ENCODE data around the gene CST3.
"Not testable (repeated sequence)": the region's sequence is repeated elsewhere in the genome, so short reads cannot be mapped to it uniquely, and the experiment has no call there.

The CST3 gene

DNA sequence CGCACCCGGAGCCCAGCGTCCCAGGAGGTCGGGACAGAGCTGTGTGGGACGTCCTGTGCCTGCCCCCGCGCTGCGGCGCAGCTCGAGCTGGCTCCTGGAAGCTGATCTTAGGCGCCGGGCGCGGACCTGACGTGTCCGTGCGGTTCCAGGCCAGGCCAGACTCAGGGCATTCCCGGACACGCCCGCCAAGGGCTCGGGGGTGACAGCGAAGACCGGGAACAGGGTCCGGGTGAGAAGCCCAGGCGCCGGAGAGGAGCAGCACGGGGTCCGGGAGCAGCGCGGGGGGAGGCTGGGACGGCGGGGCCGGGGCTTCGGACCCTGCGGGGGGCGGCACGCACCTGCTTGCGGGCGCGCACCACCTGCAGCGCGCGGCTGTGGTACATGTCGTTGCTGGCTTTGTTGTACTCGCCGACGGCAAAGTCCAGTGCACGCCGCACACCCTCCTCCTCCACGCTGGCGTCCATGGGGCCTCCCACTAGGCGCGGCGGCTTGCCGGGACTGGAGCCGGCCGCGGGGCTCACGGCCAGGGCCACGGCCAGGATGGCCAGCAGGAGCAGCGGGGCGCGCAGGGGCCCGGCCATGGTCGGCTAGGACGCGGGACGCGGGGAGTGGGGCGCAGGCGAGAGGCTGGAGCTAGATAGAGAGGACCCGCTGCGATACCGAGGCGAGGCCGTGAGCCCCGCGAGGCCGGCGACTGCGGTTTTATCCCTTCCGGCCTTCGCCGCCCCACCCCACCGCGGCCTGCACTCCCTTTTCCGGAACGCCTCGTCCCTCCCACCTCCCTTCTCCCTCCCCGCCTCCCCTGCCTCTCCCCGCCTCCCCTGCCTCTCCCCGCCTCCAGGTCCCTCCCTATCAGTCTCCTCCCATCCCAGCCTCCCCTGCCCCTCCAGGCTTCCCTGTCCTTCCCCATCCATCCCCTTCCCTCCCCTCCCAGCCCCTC is at the start of gene CST3:
Gene CST3, minus strand, starts transcription at position 674 of the 940 bp plus-strand sequence. Its CDS starts 93 bp downstream, at position 581.
- no peak for TF ChIP-seq CTCF (conservative IDR thresholded peaks at IDR 0.05; ENCODE audit: low read depth)
- ChIA-PET POLR2A (ENCODE audit: low non-redundant PET) (no interaction called here), CTCF (interaction anchor here (0.7 kb wide), 1 partner anchor 291 kb away, joined by 5 read pairs; no protein-coding TSS in a partner anchor)
- peak within 1 kb of the TSS; percentile 92 for H3K27ac ChIP-seq
- peak; percentile 94 for DNase-seq (ENCODE audit: low spot score)

DNA sequence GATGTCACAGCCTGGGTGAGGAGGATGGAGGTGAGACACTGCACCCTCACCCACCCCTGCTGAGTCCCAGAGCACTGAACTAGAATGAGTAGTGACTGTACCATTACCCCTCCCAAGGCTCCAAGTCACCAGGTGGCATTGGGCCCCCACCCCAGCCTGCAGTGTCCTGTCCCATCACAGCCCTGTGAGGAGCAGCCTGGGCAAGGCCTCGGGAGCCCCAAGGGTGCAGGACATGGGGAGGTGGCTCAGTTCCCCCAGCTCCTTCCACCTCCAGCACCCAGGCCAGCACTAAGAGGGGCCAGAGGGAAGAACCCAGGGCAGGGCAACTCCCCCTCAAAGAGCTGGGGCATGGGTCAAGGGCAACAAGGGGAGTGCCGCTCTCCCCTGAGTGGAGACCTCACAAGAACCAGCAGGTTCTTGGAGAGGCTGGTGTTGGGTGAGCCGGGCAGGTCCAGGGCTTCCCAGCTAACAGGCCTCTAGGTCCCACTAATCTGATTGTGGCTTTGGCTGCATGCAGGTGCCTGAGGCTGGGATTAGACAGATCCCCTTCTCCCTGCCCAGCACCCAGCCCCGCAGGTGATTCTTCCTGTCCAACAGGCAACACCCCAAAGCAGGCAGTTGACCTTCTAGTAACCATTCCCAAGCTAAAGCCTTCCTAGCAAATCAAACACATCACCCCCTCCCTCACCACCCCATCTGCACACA is 48.4 kb upstream of the CST3 start:
- DNase-seq (ENCODE audit: low spot score), result no peak
- H3K27ac ChIP-seq, result no peak overlapping the region
- CTCF ChIA-PET, result no interaction called here
- POLR2A ChIA-PET (ENCODE audit: low non-redundant PET), result no interaction called here
- no peak for TF ChIP-seq CTCF (conservative IDR thresholded peaks at IDR 0.05; ENCODE audit: low read depth)

- POLR2A ChIA-PET (ENCODE audit: low non-redundant PET); CTCF ChIA-PET; H3K27ac ChIP-seq; DNase-seq (ENCODE audit: low spot score): not testable (repeated sequence)
Measured at GRCh38 chr20:23685529-23685896, 47.8 kb upstream of the CST3 start.

DNA sequence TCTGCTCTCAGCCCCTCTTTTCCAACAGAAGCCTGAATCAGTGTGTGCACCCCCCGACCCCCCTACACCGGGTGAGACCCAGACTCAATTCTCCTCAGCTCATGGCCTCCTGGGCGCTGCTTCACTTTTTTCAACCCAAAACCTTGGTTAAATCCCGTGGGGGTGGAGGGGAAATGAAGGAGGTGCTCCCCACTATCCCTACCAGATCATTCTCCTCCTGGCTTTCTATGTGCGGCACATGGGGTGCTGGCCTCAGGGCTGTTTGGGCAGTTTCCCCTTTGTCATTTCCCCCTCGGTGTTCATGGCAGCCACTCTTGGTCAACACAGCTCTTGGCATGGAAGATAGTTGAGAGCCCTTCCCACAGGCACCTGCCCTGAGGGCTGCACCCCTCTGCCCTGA is 46.5 kb upstream of the CST3 start:
- TF ChIP-seq CTCF (conservative IDR thresholded peaks at IDR 0.05; ENCODE audit: low read depth), result no peak
- no peak for DNase-seq (ENCODE audit: low spot score)
- ChIA-PET CTCF (interaction anchor here (0.6 to 0.7 kb wide), 2 partner anchors 9 to 110 kb away, joined by 3 to 4 read pairs; no protein-coding TSS in a partner anchor), POLR2A (ENCODE audit: low non-redundant PET) (no interaction called here)
- no peak overlapping the region for H3K27ac ChIP-seq

DNA sequence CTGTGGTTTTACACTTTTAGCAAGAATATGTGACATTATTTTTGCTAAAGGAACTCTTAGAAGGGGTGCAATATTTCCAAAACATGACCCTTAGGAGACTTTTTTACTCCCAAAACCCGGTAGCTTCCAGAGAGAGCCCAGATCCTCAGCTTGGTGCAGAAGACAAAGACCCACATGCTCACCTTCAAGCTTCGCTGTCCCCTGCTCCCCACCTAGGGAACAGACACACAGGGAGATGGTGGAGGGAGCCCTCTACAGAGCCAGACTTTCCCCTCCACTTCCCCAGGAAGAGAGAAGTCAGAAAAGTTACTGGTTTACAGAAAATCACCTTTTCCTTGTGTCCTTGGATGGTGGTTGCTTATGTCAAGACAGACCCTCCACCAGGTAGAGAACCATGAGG is 46.1 kb upstream of the CST3 start:
- ChIA-PET POLR2A (ENCODE audit: low non-redundant PET) (no interaction called here), CTCF (no interaction called here)
- no peak for DNase-seq (ENCODE audit: low spot score)
- TF ChIP-seq CTCF (conservative IDR thresholded peaks at IDR 0.05; ENCODE audit: low read depth), result no peak
- no peak overlapping the region for H3K27ac ChIP-seq

DNA sequence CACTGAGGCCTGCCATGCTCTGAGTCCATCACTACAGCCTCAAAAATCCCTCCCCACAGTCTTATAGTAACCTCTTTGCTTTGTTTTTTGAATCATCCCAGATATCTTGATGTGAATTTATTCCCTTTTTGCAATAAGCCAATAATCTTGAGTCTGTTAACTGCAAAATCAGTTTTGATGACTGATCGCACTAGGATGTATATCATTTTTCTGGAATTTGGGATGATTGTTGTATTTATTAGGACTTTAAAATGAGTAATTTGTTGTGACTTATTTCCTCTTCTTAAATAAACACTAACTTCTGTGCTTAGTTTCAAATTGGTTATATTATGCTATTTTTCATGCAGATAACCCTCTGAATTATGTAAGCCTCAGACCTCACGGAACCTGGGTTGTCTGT is 45.5 kb upstream of the CST3 start:
- no peak for DNase-seq (ENCODE audit: low spot score)
- no peak overlapping the region for H3K27ac ChIP-seq
- no peak for TF ChIP-seq CTCF (conservative IDR thresholded peaks at IDR 0.05; ENCODE audit: low read depth)
- CTCF ChIA-PET, result no interaction called here
- POLR2A ChIA-PET (ENCODE audit: low non-redundant PET), result no interaction called here

DNA sequence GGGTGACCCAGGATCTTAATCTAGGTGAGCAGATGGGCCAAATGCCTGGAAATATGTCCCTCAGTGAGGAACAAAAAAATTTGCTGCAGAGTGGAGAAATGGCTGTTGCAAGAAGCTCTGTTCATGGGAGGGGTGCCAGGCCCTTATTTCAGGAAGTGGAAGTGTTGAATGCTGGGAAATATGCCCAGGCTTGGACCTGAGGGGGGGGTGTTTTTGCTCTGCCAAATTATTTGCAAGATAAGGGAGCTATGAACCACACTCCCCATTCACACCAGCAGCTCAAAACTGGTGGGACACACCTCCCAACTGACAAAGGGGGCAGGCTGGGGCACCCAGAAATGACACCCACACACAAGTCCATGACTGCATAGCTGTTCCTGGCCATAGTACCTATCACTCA is 42.4 kb upstream of the CST3 start:
- TF ChIP-seq CTCF (conservative IDR thresholded peaks at IDR 0.05; ENCODE audit: low read depth), result no peak
- ChIA-PET POLR2A (ENCODE audit: low non-redundant PET) (no interaction called here), CTCF (interaction anchor here (0.9 kb wide), 1 partner anchor 12 kb away, joined by 3 read pairs; no protein-coding TSS in a partner anchor)
- H3K27ac ChIP-seq, result no peak overlapping the region
- DNase-seq (ENCODE audit: low spot score), result no peak
